ENCODE results near the gene NRL. TPM values are rescaled to one million over a fixed set of nuclear protein-coding genes. Genes with fewer than 3 reads are reported as not detected.

Gene NRL
- total RNA-seq, 1 donor from 2014 or later: 0.48 TPM

DNA sequence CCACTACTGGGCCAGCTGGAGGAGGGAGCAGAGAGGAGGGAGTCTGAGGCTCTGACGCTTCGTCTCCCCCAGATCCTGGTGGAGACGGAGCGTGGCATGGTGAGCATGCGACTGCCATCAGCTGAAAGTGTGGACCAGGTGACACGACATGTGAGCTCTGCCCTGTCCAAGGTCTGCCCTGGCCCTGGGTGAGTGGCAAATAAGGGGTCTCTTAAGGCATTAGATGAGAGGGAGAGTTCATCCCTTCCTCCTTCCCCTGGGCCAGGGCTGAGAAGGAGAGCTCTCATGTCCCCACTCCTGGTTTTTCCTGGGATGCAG is 60.5 kb downstream of the NRL start:
- Mint-ChIP-seq H3K4me3 (ENCODE audit: unreplicated experiment) (no peak overlapping the region), H3K36me3 (ENCODE audit: low read depth, unreplicated experiment) (no peaks in the 10 kb centered on the region), H3K9me3 (ENCODE audit: unreplicated experiment) (no peaks in the 10 kb centered on the region), H3K27me3 (ENCODE audit: low read depth, unreplicated experiment) (peaks cover 64% of the 10 kb centered on the region), H3K27ac (ENCODE audit: unreplicated experiment) (no peak overlapping the region), H3K4me1 (ENCODE audit: low read depth, unreplicated experiment) (peaks cover 2% of the 10 kb centered on the region)
- FAIRE-seq (no peak), DNase-seq (ENCODE audit: low read depth) (no peak)
- no peak overlapping the region for H3K4me3 ChIP-seq (ENCODE audit: insufficient read depth, low read depth, low read length)
- H3K9me3 ChIP-seq (ENCODE audit: insufficient read depth, low read depth, low read length): no peaks in the 10 kb centered on the region
- H3K79me2 ChIP-seq (ENCODE audit: insufficient read depth, low read length): no peaks in the 10 kb centered on the region
- H3K27me3 ChIP-seq (ENCODE audit: insufficient read depth, low read length): peaks cover 16% of the 10 kb centered on the region
- no peaks in the 10 kb centered on the region for H3K36me3 ChIP-seq (ENCODE audit: insufficient read depth, low read length)
- no peak overlapping the region for H2AFZ ChIP-seq (ENCODE audit: low read depth, low read length)
- H3K9ac ChIP-seq (ENCODE audit: low read length): no peak overlapping the region
- TF ChIP-seq, protein P1, sequence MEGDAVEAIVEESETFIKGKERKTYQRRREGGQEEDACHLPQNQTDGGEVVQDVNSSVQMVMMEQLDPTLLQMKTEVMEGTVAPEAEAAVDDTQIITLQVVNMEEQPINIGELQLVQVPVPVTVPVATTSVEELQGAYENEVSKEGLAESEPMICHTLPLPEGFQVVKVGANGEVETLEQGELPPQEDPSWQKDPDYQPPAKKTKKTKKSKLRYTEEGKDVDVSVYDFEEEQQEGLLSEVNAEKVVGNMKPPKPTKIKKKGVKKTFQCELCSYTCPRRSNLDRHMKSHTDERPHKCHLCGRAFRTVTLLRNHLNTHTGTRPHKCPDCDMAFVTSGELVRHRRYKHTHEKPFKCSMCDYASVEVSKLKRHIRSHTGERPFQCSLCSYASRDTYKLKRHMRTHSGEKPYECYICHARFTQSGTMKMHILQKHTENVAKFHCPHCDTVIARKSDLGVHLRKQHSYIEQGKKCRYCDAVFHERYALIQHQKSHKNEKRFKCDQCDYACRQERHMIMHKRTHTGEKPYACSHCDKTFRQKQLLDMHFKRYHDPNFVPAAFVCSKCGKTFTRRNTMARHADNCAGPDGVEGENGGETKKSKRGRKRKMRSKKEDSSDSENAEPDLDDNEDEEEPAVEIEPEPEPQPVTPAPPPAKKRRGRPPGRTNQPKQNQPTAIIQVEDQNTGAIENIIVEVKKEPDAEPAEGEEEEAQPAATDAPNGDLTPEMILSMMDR (IDR thresholded peaks at IDR 0.05; ENCODE audit: insufficient read depth, low read depth, low read length): no peak
- TF ChIP-seq EZH2 (IDR thresholded peaks at IDR 0.05; ENCODE audit: insufficient read depth, low read length): no peak
- H3K4me2 ChIP-seq (ENCODE audit: low read length): no peak overlapping the region
- H3K27ac ChIP-seq (ENCODE audit: low read depth, low read length): no peak overlapping the region
- H4K20me1 ChIP-seq (ENCODE audit: insufficient read depth, low read length): peaks cover 4% of the 10 kb centered on the region
- no peaks in the 10 kb centered on the region for H3K4me1 ChIP-seq (ENCODE audit: insufficient read depth, low read length)

DNA sequence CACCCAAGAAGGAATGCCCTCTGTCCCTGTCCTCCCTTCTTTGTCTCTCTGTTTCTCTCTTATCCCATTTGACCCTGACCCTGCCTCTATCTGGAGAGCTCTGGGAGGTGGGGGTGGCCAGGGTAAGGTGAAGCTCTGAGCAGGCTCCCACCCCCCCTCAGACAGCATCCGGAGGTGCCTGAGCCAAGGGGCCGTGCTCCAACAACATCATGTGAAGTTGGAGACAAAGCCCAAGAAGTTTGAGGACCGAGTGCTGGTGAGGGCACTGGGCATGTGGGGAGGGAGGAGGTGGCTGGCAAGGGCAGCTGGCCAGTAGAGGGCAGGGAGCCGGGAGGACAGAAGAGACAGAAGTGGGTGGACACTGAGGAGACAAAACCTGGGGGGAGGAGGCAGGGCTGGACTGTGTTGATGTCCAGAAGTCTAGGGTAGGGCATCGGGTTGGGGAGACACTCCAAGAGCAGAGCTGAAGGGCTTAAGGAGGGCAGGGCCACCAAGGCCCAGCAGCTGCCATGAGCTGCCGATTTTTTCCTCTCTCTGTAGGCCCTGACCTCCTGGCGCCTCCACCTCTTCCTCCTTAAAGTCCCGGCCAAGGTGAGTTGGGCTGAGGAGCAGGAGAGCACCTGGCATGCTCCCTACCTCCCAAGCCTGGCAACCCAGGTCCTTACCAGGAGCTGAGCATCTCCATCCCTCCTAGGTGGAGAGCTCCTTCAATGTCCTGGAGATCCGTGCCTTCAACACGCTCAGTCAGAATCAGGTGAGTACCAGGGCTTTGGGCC is 61.0 kb downstream of the NRL start:
- Mint-ChIP-seq H3K4me1 (ENCODE audit: low read depth, unreplicated experiment) (peaks cover 2% of the 10 kb centered on the region), H3K4me3 (ENCODE audit: unreplicated experiment) (peak overlapping the region; percentile 83), H3K27ac (ENCODE audit: unreplicated experiment) (no peak overlapping the region), H3K36me3 (ENCODE audit: low read depth, unreplicated experiment) (no peaks in the 10 kb centered on the region), H3K27me3 (ENCODE audit: low read depth, unreplicated experiment) (peaks cover 70% of the 10 kb centered on the region), H3K9me3 (ENCODE audit: unreplicated experiment) (no peaks in the 10 kb centered on the region)
- H3K27ac ChIP-seq (ENCODE audit: low read depth, low read length): no peak overlapping the region
- no peak overlapping the region for H3K4me3 ChIP-seq (ENCODE audit: insufficient read depth, low read depth, low read length)
- H3K4me1 ChIP-seq (ENCODE audit: insufficient read depth, low read length): no peaks in the 10 kb centered on the region
- no peaks in the 10 kb centered on the region for H3K36me3 ChIP-seq (ENCODE audit: insufficient read depth, low read length)
- H3K4me2 ChIP-seq (ENCODE audit: low read length): no peak overlapping the region
- H2AFZ ChIP-seq (ENCODE audit: low read depth, low read length): no peak overlapping the region
- FAIRE-seq: no peak
- no peak overlapping the region for H3K9ac ChIP-seq (ENCODE audit: low read length)
- no peaks in the 10 kb centered on the region for H3K79me2 ChIP-seq (ENCODE audit: insufficient read depth, low read length)
- TF ChIP-seq, protein P1 (IDR thresholded peaks at IDR 0.05; ENCODE audit: insufficient read depth, low read depth, low read length): no peak
- TF ChIP-seq EZH2 (IDR thresholded peaks at IDR 0.05; ENCODE audit: insufficient read depth, low read length): no peak
- no peak for DNase-seq (ENCODE audit: low read depth)
- H3K9me3 ChIP-seq (ENCODE audit: insufficient read depth, low read depth, low read length): no peaks in the 10 kb centered on the region
- H3K27me3 ChIP-seq (ENCODE audit: insufficient read depth, low read length): peaks cover 17% of the 10 kb centered on the region
- H4K20me1 ChIP-seq (ENCODE audit: insufficient read depth, low read length): peaks cover 4% of the 10 kb centered on the region
